Measurements from ENCODE around the gene BMS1.
A peak's percentile ranks its signal among the peaks of the same experiment; 100 is the strongest.
"Not testable (repeated sequence)": the region's sequence is repeated elsewhere in the genome, so short reads cannot be mapped to it uniquely, and the experiment has no call there.

BMS1 gene

DNA sequence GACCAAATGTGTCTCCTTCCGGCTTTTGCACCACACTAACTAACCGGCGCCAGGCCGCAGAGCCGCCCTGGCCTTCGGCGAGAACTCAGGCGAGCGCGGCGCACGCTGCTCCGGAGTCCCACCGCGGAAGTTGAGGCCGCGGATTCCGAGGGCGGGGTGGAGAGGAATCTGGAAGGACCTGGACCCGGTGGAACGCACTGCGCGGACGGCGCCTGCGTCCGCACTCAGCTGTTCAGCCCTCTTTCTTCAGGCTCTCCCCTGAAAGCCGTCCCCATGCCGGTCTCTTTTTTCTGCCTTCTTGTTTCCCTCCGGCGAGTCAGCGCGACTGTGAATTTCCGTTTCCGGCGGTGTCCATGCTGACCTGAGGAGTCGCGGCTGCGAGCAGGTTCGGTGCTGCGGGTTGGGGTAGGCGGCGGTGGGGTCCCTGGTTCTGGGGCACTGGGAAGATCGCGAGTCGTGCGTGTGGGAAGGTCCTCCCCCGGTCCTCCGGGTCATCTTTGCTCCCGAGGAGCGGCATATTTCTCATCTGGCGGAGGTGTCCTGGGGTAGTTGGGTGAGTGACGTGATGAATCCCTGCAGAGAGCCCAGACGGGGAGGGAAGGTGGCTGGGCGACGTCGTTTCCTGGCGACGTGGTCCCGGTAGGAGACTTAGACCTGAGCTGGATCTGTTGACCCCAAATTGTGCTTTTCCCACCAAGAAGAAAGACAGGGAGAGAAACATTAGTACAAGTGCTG, at the start of gene BMS1:
BMS1 (plus strand) TSS at position 350 of the 735 bp plus-strand sequence. CDS start 1,600 bp downstream, outside the sequence.
- peak within 1 kb of the TSS; percentile 84 to 99 (median 96) for H3K27ac ChIP-seq
- H3K4me3 ChIP-seq = peak within 1 kb of the TSS; percentile 64 to 89 (median 74)

GRCh38 chr10:42734536-42734935, 48.1 kb upstream of the BMS1 start:
- H3K4me3 ChIP-seq = no peak overlapping the region
- no peak overlapping the region for H3K27ac ChIP-seq

- no peak overlapping the region for H3K27ac ChIP-seq
Measured at GRCh38 chr10:42738679-42739078, 43.9 kb upstream of the BMS1 start.

DNA sequence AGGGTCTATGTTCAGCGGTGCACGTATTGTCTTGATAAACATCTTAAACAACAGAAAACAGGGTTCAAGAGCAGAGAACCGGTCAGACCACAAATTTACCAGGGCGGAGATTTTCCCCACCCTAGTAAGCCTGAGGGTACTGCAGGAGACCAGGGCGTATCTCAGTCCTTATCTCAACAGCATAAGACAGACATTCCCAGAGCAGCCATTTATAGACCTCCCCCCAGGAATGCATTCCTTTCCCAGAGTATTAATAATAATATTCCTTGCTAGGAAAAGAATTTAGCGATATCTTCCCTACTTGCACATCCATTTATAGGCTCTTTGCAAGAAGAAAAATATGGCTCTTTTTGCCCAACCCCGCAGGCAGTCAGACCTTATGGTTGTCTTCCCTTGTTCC, 41.1 kb upstream of the BMS1 start:
- H3K4me3 ChIP-seq, H3K27ac ChIP-seq: not testable (repeated sequence)

More at GRCh38 chr10:42738679-42739078, 43.9 kb upstream of the BMS1 start:
- no peak overlapping the region for H3K4me3 ChIP-seq

- Histone ChIP-seq H3K4me3 (no peak overlapping the region), H3K27ac (no peak overlapping the region)
Measured at GRCh38 chr10:42743697-42744096, 38.9 kb upstream of the BMS1 start.

DNA sequence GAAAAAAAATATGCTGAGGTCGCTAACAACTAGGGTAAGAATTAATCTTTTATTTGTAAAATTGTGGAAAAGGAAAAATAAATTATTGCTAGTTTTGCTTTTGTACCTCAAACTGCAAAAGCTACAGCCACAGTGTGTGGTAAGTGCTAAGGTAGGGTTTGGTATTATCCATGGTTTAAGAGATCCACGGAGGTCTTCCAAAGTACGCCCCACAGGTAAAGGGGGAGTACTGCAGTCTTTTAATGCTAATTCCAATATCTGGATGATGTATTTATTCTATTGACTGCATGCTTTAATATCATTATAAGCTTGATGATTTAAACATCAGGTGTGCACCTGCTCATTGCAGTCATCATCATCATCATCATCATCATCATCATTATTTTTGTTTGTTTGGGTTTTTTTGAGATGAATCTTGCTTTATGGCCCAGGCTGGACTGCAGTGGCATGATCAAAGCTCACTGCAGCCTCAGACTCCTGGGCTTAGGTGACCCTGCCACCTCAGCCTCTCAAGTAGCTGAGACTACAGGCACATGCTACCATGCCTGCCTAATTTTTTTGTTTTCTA, 38.4 kb upstream of the BMS1 start:
- Histone ChIP-seq H3K4me3 (no peak overlapping the region), H3K27ac (no peak overlapping the region)

- Histone ChIP-seq H3K27ac (no peak overlapping the region), H3K4me3 (peak overlapping the region; percentile 31 to 50 (median 39))
Measured at GRCh38 chr10:42753126-42753506, 29.5 kb upstream of the BMS1 start.

GRCh38 chr10:42753507-42754154, 29.0 kb upstream of the BMS1 start:
- Histone ChIP-seq H3K27ac (peak overlapping the region in 4 of 21 experiments; percentile 3 to 54 (median 20)), H3K4me3 (peak overlapping the region; percentile 31 to 50 (median 39))

GRCh38 chr10:42754155-42755027, 28.2 kb upstream of the BMS1 start:
- Histone ChIP-seq H3K27ac (peak overlapping the region in 7 of 21 experiments; percentile 3 to 62 (median 21)), H3K4me3 (peak overlapping the region; percentile 31 to 50 (median 39))

DNA sequence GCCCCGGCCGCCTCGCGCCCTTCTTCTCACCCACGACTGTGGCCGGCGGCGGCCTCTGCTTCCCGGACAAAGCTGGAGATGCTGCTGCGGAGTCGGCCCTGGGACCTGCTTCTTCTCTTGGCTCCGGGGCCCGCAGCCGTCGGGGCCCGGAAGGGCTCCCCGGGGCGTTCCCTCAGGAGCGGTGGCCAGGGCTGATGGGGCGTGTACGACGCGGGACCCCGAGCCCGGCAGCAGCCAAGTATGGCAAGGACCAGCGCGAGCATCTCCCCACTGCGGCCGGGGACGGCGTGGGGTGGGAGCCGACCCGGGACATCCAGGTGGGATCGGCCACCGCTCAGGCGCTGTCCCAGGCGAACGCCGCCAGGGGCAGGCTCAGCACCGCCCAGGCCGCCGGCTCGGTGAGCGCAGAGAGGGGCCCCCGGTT, 27.6 kb upstream of the BMS1 start:
- peak overlapping the region in 6 of 21 experiments; percentile 3 to 62 (median 20) for H3K27ac ChIP-seq
- peak overlapping the region; percentile 31 to 50 (median 39) for H3K4me3 ChIP-seq

DNA sequence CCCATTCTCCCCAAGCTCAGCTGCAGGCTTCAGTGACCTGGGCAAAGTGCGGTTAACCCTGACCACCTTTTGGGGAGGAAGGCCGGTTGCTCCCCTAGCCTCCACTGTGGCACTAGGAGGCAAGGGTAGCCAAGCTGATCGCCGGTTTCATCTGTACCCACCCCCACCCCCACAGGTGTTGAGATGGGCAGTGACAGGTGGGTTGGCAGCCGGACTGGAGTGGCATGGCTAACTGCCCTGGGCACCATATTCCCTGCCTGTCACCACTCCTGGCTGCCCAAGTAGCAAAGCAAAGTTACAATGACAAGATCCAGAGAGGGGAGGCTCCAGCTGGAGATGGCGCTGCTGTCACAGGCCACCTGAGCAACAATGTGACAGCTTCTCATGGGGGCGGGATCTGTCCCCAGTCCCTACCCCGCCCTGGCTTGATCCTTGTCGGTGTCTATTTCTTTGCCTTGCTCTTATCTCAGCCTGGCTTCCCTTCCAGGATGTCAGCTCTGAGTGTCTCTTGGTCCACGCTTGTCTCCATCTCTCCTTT, 27.0 kb upstream of the BMS1 start:
- Histone ChIP-seq H3K4me3 (peak overlapping the region in 1 of 7 experiments; percentile 50), H3K27ac (no peak overlapping the region)

- Histone ChIP-seq H3K4me3 (no peak overlapping the region), H3K27ac (no peak overlapping the region)
Measured at GRCh38 chr10:42767906-42768305, 14.7 kb upstream of the BMS1 start.

GRCh38 chr10:42768581-42769152, 13.9 kb upstream of the BMS1 start:
- H3K4me3 ChIP-seq = no peak overlapping the region
- no peak overlapping the region for H3K27ac ChIP-seq

GRCh38 chr10:42769173-42769572, 13.4 kb upstream of the BMS1 start:
- H3K4me3 ChIP-seq = no peak overlapping the region
- H3K27ac ChIP-seq = no peak overlapping the region

DNA sequence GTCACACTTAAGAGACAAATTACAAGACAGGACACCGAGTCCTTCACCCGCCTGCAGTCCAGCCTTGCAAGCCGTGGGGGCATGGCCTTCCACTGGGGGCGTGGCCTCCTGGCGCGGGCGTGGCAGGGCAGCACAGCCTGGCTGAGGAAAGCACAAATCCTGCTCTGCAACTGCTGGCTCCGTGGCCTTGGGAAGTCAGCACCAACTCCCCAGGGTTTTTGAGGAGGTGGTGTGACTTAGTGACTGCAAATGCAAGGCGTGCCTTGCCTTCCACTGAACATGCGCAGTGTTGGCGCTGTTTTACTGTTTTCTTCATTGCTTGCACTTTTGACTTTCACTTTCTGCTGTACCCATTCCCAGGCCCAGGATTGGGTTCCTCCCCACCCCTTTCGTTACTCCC, 12.9 kb upstream of the BMS1 start:
- Histone ChIP-seq H3K27ac (peak overlapping the region in 4 of 21 experiments; percentile 17 to 61 (median 36)), H3K4me3 (peak overlapping the region in 1 of 7 experiments; percentile 10)

- no peak overlapping the region for H3K27ac ChIP-seq
Measured at GRCh38 chr10:42776681-42777080, 5.9 kb upstream of the BMS1 start.

DNA sequence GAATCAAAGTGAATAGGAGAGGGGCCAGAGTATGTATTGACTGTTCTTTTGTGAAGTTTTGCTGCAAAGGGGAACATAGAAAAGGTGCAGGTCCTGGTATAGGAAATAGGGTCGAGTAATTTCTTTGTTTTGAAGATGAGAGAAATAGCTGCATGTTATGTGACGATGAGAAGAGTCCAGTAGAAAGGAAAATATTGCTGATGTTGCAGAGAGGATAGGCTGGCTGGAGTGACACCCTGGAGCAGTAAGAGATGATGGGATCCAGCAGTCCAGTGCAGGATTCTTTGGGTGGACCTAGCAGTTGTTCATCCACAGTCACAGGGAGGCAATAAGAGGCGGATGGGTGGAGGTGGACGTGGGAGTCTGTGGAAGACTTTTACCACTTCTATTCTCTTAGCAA, 2.1 kb upstream of the BMS1 start:
- Histone ChIP-seq H3K27ac (no peak overlapping the region), H3K4me3 (no peak overlapping the region)

More at GRCh38 chr10:42776681-42777080, 5.9 kb upstream of the BMS1 start:
- no peak overlapping the region for H3K4me3 ChIP-seq

GRCh38 chr10:42781893-42782445, 626 bp upstream of the BMS1 start:
- Histone ChIP-seq H3K27ac (peak overlapping the region; percentile 84 to 99 (median 96)), H3K4me3 (peak overlapping the region; percentile 64 to 89 (median 74))

DNA sequence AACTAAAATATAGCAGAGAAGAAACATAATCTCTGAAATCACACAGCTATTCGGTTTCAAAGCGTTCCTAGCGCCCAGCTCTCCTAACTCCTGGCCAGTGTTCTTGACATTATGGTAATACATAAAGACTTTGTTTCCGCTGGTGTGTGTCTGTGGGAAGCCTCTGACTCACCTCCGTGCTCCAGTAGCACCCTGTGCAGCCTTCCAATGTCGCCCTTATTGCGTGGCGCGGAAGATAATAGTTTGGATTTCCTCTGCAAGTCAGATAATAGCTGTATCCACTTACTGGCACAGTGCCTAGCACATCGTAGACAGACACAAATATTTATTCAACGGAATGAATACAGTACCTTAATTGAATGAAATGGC, 570 bp downstream of the BMS1 start:
- H3K27ac ChIP-seq = peak overlapping the region; percentile 84 to 99 (median 96)

More for the DNA sequence above, 570 bp downstream of the BMS1 start:
- H3K4me3 ChIP-seq = peak overlapping the region; percentile 64 to 89 (median 74)
